HL-60 (cell line): ENCODE measurements around the gene REEP5.

Source experiments
- DNase-seq, 2 experiments: peaks; one replicate each; pipeline ENCODE4 v3.0.0-alpha.2; 2010 to 2020; ENCODE audit warnings: low read depth in 1 of 2, low spot score in 1 of 2
- H3K27ac ChIP-seq: fragments of 250-450 bp; sonication (Bioruptor Pico); replicated peaks from 2 replicates; pipeline ENCODE4 v1.5.1; 2020; ENCODE audit warnings: mild to moderate bottlenecking, moderate library complexity
- H3K27me3 ChIP-seq: fragments of 250-450 bp; sonication (Bioruptor Pico); 2 replicates; pipeline ENCODE4 v1.5.1; 2021; ENCODE audit warnings: mild to moderate bottlenecking, moderate library complexity; ENCODE audit not compliant: insufficient read depth, poor library complexity, severe bottlenecking
- H3K4me3 ChIP-seq: replicated peaks from 2 replicates; pipeline ENCODE4 v1.5.1; 2011; ENCODE audit warnings: mild to moderate bottlenecking, control low read depth, low read length; ENCODE audit not compliant: insufficient read depth
- GABPA ChIP-seq: IDR thresholded peaks from 2 replicates; pipeline ENCODE4 v1.6.1; 2012; ENCODE audit warnings: low read depth
- POLR2AphosphoS5 ChIP-seq: IDR thresholded peaks from 2 replicates; pipeline ENCODE4 v1.6.1; 2012; ENCODE audit warnings: low read depth
- REST ChIP-seq: IDR thresholded peaks from 2 replicates; pipeline ENCODE4 v1.6.1; 2012; ENCODE audit warnings: low read depth; ENCODE audit not compliant: insufficient replicate concordance
- SPI1 ChIP-seq: IDR thresholded peaks from 2 replicates; pipeline ENCODE4 v1.6.1; 2012; ENCODE audit warnings: low read depth, mild to moderate bottlenecking, borderline replicate concordance
- long read RNA-seq: library from polyadenylated mRNA; unstranded; transcript quantifications from one replicate; pipeline ENCODE4 v2.0.0, GENCODE V29; 2020
- TF ChIP-seq, protein P1 (sequence below): IDR thresholded peaks from one replicate; pipeline ENCODE4 v1.5.1; 2011; ENCODE audit warnings: low read length, control low read depth, inconsistent platforms; ENCODE audit not compliant: insufficient read depth

Gene REEP5
- long read RNA-seq, transcript REEP5-202 (5 exons, 3,326 nt): major isoform, 104 of 111 reads
- long read RNA-seq, partial matches to known transcripts: 1 of 111 reads
- long read RNA-seq, other reads (novel, unspliced or antisense): 6 of 111 reads

DNA sequence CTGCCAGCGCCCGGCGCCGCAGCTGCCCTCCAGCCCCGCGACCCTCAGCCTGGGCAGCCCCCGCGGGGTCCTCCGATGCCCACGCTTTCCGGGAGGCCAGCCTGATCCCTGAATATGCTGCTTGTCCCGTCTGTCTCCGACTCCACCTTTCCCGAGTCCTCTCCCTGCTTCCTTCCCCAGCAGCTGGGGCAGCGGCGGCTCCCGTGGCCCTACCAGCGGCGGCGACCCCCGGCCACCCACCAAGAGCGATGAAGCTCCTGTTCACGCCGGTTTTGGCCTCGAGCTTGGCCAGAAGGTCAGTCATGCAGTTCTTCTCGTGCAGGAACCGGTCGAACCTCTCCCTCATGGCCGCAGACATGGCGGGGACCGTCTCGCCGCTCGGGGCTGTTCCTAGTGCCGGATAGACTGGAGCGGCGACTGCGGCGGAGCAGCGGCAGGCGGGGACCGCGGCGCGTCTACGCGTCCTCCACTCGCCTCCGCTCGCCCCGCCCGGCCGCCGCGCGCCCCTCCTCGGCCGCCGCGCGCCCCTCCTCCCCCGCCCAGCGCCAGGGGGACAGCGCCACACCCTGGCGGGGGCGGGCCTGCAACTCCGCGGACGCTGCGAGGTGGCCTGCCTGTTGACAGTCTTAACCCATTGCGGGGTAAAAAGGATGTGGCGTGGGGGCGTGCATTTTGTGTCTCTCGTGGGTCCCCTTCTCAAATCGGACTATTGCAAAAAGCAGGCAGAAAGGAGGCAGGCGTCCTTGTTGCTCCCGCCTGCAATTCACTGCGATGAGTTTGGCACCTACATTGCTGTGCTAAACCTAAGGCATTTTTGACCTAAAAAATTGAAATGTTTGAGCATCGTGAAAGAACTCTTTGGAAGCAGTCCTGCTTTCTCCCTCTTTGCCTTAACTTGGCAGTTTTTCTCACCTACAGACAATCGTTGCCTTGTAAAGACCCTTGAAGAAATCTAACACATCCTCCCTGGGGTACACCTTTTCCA is at the start of gene REEP5:
Gene REEP5 (minus strand): TSS at position 395 of the 985 bp plus-strand sequence. CDS start 37 bp downstream, at position 358.
- Histone ChIP-seq H3K27me3 (no peaks in the 10 kb centered on the region), H3K4me3 (peak within 1 kb of the TSS; percentile 73), H3K27ac (peak within 1 kb of the TSS; percentile 93)
- peak in 1 of 2 experiments; percentile 63 for DNase-seq
- TF ChIP-seq POLR2AphosphoS5 (peak; percentile 66; the same call in 1 of the 2 replicates), REST (no peak)

GRCh38 chr5:112971276-112971675 is 49.2 kb upstream of the REEP5 start:
- Histone ChIP-seq H3K27ac (no peak overlapping the region), H3K27me3 (no peaks in the 10 kb centered on the region), H3K4me3 (no peak overlapping the region)
- TF ChIP-seq POLR2AphosphoS5: no peak
- no peak for TF ChIP-seq SPI1
- no peak for TF ChIP-seq GABPA
- TF ChIP-seq REST: no peak
- TF ChIP-seq, protein P1, sequence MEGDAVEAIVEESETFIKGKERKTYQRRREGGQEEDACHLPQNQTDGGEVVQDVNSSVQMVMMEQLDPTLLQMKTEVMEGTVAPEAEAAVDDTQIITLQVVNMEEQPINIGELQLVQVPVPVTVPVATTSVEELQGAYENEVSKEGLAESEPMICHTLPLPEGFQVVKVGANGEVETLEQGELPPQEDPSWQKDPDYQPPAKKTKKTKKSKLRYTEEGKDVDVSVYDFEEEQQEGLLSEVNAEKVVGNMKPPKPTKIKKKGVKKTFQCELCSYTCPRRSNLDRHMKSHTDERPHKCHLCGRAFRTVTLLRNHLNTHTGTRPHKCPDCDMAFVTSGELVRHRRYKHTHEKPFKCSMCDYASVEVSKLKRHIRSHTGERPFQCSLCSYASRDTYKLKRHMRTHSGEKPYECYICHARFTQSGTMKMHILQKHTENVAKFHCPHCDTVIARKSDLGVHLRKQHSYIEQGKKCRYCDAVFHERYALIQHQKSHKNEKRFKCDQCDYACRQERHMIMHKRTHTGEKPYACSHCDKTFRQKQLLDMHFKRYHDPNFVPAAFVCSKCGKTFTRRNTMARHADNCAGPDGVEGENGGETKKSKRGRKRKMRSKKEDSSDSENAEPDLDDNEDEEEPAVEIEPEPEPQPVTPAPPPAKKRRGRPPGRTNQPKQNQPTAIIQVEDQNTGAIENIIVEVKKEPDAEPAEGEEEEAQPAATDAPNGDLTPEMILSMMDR: no peak
- DNase-seq: no peak

GRCh38 chr5:112968411-112969106 is 46.5 kb upstream of the REEP5 start:
- TF ChIP-seq GABPA (no peak), SPI1 (no peak), POLR2AphosphoS5 (no peak), REST (no peak)
- TF ChIP-seq, protein P1: no peak
- Histone ChIP-seq H3K4me3 (no peak overlapping the region), H3K27me3 (no peaks in the 10 kb centered on the region), H3K27ac (no peak overlapping the region)
- no peak for DNase-seq
